ENCODE data around the gene IGF2BP3.

- TF ChIP-seq CTCF (optimal IDR thresholded peaks at IDR 0.05 in 1 of 3, IDR thresholded peaks at IDR 0.05 in 1 of 3, conservative IDR thresholded peaks at IDR 0.05 in 1 of 3; ENCODE audit: extremely low read depth in 1 of 3, insufficient read depth in 2 of 3, low read length in 3 of 3) (no peak), EZH2 (IDR thresholded peaks at IDR 0.05; ENCODE audit: low read length) (no peak)
Measured at GRCh38 chr7:23422384-23422783, 47.9 kb downstream of the IGF2BP3 start.

All from keratinocyte (primary cell).